ENCODE measurements around the gene ELL2. TPM values are rescaled to one million over a fixed set of nuclear protein-coding genes. Genes with fewer than 3 reads are reported as not detected.

ELL2 gene
- total RNA-seq, 1 experiment from 2014 or later = 27.5 TPM

- Histone ChIP-seq H3K79me2 (ENCODE audit: insufficient read depth, low read length) (no peaks in the 10 kb centered on the region), H3K23me2 (ENCODE audit: insufficient read length, low read depth, low read length, poor library complexity, severe bottlenecking) (no peaks in the 10 kb centered on the region), H3K56ac (ENCODE audit: insufficient read length, low read depth, low read length) (no peak overlapping the region), H3K27me3 (ENCODE audit: insufficient read depth, low read length) (no peaks in the 10 kb centered on the region), H3K9ac (ENCODE audit: extremely low read depth, insufficient read length, low read length) (no peak overlapping the region), H2AFZ (ENCODE audit: low read length) (no peak overlapping the region), H2BK5ac (ENCODE audit: insufficient read length, low read length) (no peak overlapping the region), H3K4ac (ENCODE audit: low read depth, low read length) (no peak overlapping the region), H3K79me1 (ENCODE audit: insufficient read depth, low read depth, low read length, poor library complexity, severe bottlenecking) (no peaks in the 10 kb centered on the region), H2BK120ac (ENCODE audit: low read depth, low read length, poor library complexity, severe bottlenecking) (no peak overlapping the region), H4K20me1 (ENCODE audit: control insufficient read depth, insufficient read depth, insufficient read length) (no peaks in the 10 kb centered on the region), H2BK20ac (ENCODE audit: low read depth, low read length, poor library complexity, severe bottlenecking) (no peak overlapping the region), H2BK15ac (ENCODE audit: low read depth, low read length) (no peak overlapping the region), H3K9me3 (ENCODE audit: control insufficient read depth, low read depth, low read length) (no peaks in the 10 kb centered on the region), H3K4me2 (ENCODE audit: insufficient read depth, insufficient read length, low read length) (no peak overlapping the region), H2AK5ac (ENCODE audit: insufficient read length, low read length) (no peak overlapping the region), H3K27ac (ENCODE audit: insufficient read length, low read depth, low read length) (no peak overlapping the region), H2BK12ac (ENCODE audit: insufficient read length, low read depth, low read length) (no peak overlapping the region), H4K5ac (ENCODE audit: insufficient read length, low read depth, low read length) (no peak overlapping the region), H4K8ac (replicated peaks; ENCODE audit: insufficient read length, low read depth, low read length) (no peak overlapping the region), H3K18ac (ENCODE audit: insufficient read length, low read depth, low read length) (no peak overlapping the region), H3K4me1 (ENCODE audit: insufficient read depth, low read length) (no peaks in the 10 kb centered on the region), H3K14ac (ENCODE audit: insufficient read depth, low read length) (no peak overlapping the region), H4K91ac (ENCODE audit: insufficient read length, low read depth, low read length) (no peak overlapping the region), H3T11ph (ENCODE audit: low read length) (no peak overlapping the region), H3K23ac (ENCODE audit: insufficient read length, low read depth, low read length) (no peak overlapping the region)
- no peak for DNase-seq
- no CpG with 5 or more reads among the region's 3 CpGs for WGBS (ENCODE audit: extremely low coverage, insufficient read length, low lambda C conversion rate)
- Mint-ChIP-seq H3K27ac (no peak overlapping the region), H3K36me3 (ENCODE audit: insufficient read depth in 1 of 3, low read depth in 3 of 3) (no peaks in the 10 kb centered on the region), H3K9me3 (no peaks in the 10 kb centered on the region), H3K4me1 (peaks cover 3 to 6% of the 10 kb centered on the region in 2 experiments), H3K27me3 (ENCODE audit: low read depth) (no peaks in the 10 kb centered on the region), H3K4me3 (no peak overlapping the region)
- TF ChIP-seq CTCF (conservative IDR thresholded peaks at IDR 0.05) = no peak
Measured at GRCh38 chr5:95988877-95989276, 27.2 kb upstream of the ELL2 start.
